AG09309 (cell line): ENCODE data around the gene PTH2R.
"Not testable (repeated sequence)": the region's sequence is repeated elsewhere in the genome, so short reads cannot be mapped to it uniquely, and the experiment has no call there.

Source experiments
- DNase-seq: peaks from one replicate; pipeline ENCODE4 v3.0.0-alpha.2; 2010; ENCODE audit warnings: low read depth
- H3K4me3 ChIP-seq: 2 replicates; pipeline ENCODE4 v1.5.1; 2011; ENCODE audit warnings: mild to moderate bottlenecking, low read depth, low read length, moderate library complexity; ENCODE audit not compliant: control insufficient read depth
- TF ChIP-seq, protein P1 (sequence below): IDR thresholded peaks from 2 replicates; pipeline ENCODE4 v1.5.1; 2011; ENCODE audit warnings: mild to moderate bottlenecking, low read depth, low read length, inconsistent platforms; ENCODE audit not compliant: insufficient read depth, control insufficient read depth; ENCODE audit errors: missing control alignments

Gene PTH2R

DNA sequence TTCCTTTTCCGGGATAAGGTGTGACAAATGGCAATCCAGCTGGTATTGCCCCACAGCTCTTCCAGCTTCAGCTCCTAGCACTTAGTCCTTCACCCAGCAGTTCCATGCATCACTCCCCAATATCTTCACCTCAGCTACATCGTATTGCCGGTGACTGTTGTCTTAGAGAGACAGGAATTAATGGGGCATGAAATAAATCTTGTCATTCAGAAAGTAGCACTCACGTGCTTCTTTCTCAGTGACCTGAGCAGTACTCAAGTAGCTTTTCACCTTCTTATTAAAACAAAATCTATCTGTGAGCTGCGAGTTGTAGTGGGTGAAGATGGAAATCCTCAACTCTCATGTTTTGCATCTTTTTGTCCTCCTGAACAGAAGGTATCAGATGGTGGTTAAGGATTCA is 72.8 kb downstream of the PTH2R start:
- DNase-seq, result no peak
- H3K4me3 ChIP-seq, result no peak overlapping the region
- TF ChIP-seq, protein P1, sequence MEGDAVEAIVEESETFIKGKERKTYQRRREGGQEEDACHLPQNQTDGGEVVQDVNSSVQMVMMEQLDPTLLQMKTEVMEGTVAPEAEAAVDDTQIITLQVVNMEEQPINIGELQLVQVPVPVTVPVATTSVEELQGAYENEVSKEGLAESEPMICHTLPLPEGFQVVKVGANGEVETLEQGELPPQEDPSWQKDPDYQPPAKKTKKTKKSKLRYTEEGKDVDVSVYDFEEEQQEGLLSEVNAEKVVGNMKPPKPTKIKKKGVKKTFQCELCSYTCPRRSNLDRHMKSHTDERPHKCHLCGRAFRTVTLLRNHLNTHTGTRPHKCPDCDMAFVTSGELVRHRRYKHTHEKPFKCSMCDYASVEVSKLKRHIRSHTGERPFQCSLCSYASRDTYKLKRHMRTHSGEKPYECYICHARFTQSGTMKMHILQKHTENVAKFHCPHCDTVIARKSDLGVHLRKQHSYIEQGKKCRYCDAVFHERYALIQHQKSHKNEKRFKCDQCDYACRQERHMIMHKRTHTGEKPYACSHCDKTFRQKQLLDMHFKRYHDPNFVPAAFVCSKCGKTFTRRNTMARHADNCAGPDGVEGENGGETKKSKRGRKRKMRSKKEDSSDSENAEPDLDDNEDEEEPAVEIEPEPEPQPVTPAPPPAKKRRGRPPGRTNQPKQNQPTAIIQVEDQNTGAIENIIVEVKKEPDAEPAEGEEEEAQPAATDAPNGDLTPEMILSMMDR, result no peak

DNA sequence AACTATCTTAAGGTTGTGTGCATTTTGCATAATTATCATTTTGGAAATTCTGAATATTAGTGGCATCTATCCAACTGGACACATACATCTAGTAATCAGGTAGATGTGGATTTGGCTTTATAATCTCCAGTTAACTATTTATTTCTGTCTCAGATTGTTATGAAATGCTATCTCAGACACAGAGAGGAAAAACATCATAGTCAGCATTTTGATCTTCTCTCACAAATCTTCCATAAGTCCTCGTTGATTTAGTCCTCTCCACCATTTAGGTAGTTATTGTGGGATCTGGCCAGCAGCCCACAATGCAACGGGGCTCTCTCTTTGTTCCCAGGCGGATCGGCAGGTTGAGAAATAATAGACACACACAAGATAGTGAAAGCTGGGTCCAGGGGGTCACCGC is 75.4 kb downstream of the PTH2R start:
- not testable (repeated sequence) for H3K4me3 ChIP-seq, DNase-seq

DNA sequence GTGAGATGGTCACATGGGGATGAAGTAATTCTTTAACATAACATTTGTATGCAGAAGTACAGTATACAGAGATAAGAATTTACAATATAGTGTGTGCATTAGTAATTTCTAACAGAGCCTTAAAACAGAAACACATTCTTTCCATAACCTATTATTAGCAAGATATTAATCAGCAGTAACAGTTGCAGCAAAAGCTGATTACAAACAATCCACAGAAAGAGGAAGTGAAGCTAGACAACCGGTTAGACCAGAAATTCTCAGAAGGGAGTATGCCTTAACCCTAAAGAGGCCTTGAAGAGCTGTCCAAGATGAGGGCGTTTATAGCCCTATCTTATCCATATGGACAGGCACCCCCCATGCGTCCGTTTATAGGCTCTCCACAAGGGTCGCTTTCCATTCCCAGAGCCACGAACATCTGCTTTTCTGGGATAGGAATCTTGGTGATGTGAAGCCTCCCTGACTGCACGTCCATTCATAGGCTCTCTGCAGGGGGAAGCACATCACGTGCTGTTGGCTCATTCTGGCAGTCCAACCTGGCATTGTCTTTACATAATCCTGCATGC is 75.9 kb downstream of the PTH2R start:
- not testable (repeated sequence) for DNase-seq

DNA sequence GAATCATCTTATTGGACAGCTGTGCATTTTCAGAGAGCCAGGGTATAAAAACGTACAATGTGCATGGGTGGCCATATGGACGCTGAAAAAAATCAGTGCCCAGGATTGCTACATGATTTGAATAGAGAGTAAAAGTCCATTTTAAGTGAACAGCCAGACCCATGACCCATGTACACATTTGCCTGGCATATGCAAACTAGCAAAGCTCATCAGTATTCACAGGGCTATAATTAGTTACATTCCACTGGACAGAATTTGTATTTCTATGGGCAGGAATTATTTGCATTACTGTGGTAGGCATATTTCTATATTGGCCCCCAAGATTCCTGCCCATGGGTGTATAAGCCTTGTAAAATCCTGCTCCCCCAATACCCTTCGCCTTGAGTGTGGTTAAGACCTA is 78.8 kb downstream of the PTH2R start:
- no peak for DNase-seq
- no peak overlapping the region for H3K4me3 ChIP-seq
- TF ChIP-seq, protein P1, result no peak

More for the DNA sequence above, 75.9 kb downstream of the PTH2R start:
- H3K4me3 ChIP-seq, result not testable (repeated sequence)

DNA sequence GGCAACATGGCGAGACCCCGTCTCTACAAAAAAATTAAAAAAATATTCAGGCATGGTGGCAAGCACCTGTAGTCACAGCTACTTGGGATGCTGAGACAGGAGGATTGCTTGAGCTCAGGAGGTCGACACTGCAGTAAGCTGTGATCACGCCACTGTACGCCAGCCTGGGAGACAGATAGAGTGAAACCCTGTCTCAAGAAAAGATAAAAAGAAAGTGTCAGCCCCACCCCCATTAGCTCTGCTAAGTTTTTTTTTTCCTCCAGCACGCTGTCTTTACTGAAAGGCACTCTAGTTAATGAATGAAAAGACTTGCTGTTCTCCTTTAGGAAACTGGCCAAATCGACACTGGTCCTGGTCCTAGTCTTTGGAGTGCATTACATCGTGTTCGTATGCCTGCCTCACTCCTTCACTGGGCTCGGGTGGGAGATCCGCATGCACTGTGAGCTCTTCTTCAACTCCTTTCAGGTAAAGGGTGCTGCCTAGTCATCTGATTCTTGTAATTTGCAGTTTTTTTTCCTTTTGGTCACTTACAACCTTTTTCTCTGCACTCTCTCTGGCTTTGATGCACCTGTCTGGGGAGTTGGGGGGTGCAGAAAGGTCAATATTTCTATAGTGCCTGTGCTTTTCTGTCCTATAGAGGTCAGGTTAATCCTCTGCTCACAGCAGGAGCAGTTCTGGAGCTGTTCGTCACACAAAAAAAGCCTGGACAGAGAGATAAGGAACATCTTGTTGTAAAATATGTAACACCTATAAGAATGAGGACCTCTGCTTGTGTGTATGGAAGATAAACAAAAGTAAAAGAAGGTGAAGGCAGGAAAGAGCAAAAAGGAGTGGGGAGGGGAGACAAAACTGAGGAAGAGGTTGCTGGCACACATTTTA is 82.3 kb downstream of the PTH2R start:
- TF ChIP-seq, protein P1, result no peak
- DNase-seq, result no peak
- no peak overlapping the region for H3K4me3 ChIP-seq

DNA sequence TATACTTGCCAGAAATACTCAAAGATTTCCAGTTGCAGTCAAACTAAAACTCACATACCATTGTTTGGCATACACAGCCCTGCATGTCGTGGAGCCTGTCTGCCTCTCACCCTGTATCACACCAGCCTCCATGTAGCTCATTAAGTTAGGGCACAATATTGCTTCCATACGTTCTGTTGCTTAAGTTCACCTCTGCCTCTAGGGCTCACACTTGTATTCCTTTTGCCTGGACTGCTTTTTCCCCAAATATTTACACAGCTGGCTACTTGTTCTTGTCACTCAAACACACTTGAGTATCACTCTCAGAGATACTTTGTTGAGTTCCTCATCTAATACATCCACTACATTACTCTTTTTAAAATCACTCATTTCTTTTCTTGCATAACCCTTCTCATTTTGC is 83.1 kb downstream of the PTH2R start:
- no peak overlapping the region for H3K4me3 ChIP-seq
- no peak for DNase-seq
- TF ChIP-seq, protein P1, result no peak

DNA sequence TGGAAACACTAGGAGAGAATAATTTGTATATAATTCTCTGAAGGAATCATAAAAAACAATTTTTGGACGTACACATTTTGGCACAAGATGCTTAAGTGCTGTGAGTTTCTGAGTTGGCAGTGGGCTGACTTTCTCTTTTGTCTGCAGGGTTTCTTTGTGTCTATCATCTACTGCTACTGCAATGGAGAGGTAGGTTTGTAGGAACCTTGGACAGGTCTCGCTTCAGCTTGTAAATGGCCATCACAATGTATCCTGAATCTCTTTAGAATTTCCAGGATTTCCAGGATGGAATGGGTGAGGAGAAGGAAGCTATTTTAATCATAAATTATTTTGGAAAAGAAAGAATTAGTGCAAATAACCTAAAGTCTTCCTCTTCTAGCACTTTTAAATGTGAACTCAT is 83.9 kb downstream of the PTH2R start:
- no peak for DNase-seq
- TF ChIP-seq, protein P1, result no peak
- H3K4me3 ChIP-seq, result no peak overlapping the region
